Measurements from ENCODE around the gene LBHD1.
"Not testable (repeated sequence)": the region's sequence is repeated elsewhere in the genome, so short reads cannot be mapped to it uniquely, and the experiment has no call there.

Gene LBHD1

GRCh38 chr11:62665075-62665598, 6.9 kb downstream of the LBHD1 start, which contains the start of the genes C11orf98 and CSKMT:
Gene C11orf98, minus strand, starts transcription at chr11:62665210. Its CDS starts 41 bp downstream, at chr11:62665169.
Gene CSKMT, plus strand, starts transcription at chr11:62665312. Its CDS starts 568 bp downstream, at chr11:62665880.
- DNase-seq (ENCODE audit: low spot score) (peak; percentile 96), FAIRE-seq (no peak)

GRCh38 chr11:62664405-62665074, 7.5 kb downstream of the LBHD1 start:
- FAIRE-seq = no peak
- peak; percentile 57 for DNase-seq (ENCODE audit: low spot score)

- FAIRE-seq = no peak
- no peak for DNase-seq (ENCODE audit: low spot score)
Measured at GRCh38 chr11:62656796-62657429, 15.2 kb downstream of the LBHD1 start.

DNA sequence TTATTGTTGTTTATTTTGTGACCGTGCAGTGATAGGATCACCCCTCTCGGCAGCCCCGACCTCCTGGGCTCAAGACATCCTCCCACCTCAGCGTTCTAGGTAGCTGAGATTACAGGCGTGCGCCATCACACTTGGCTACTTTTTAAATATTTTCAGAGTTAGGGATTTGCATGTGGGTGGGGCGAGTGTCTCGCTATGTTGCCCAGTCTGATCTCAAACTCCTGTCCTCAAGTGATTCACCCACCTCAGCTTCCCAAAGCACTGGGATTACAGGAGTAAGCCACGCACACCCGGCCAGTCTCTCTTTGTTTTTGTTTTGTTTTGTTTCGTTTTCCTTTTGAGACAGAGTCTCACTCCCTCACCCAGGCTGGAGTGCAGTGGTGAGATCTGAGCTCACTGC, 17.8 kb downstream of the LBHD1 start:
- no peak for DNase-seq (ENCODE audit: low spot score)
- FAIRE-seq = no peak

- DNase-seq (ENCODE audit: low spot score) (no peak), FAIRE-seq (no peak)
Measured at GRCh38 chr11:62652161-62653006, 19.7 kb downstream of the LBHD1 start.

DNA sequence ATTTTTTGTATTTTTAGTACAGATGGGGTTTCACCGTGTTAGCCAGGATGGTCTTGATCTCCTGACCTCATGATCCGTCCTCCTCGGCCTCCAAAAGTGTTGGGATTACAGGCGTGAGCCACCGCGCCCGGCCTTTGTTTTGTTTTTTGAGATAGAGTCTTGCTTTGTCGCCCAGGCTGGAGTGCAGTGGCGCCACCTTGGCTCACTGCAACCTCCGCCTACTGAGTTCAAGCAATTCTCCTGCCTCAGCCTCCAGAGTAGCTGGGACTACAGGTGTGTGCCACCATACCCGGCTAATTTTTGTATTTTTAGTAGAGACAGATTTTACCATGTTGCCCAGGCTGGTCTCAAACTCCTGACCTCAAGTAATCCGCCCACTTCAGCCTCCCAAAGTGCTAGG, 21.8 kb downstream of the LBHD1 start:
- DNase-seq (ENCODE audit: low spot score); FAIRE-seq: not testable (repeated sequence)

GRCh38 chr11:62649486-62649885, 22.6 kb downstream of the LBHD1 start:
- FAIRE-seq (no peak), DNase-seq (ENCODE audit: low spot score) (no peak)

DNA sequence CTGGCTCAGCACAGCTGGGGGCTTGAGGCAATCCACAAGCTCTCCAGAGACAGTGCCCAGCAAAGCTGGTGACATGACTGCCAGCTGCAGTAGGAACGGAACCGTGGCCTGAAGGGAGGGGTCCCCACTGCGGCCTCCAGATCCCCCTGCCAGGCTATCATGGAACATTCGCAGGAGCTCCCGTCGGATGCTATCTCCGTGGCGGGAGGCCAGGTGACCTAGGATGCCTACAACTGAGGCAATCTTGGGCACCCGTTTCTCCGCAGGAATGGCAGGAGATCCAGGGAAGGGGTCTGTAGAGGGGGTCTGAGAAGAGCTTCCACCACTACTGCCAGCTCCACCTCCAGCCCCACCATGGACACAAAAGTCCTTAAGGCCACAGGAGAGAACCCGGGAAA, 23.1 kb downstream of the LBHD1 start:
- DNase-seq (ENCODE audit: low spot score) (no peak), FAIRE-seq (no peak)

GRCh38 chr11:62648185-62648966, 23.7 kb downstream of the LBHD1 start:
- FAIRE-seq = no peak
- DNase-seq (ENCODE audit: low spot score) = no peak

- FAIRE-seq (no peak), DNase-seq (ENCODE audit: low spot score) (no peak)
Measured at GRCh38 chr11:62647609-62648005, 24.5 kb downstream of the LBHD1 start.

- FAIRE-seq (no peak), DNase-seq (ENCODE audit: low spot score) (no peak)
Measured at GRCh38 chr11:62646825-62647608, 25.1 kb downstream of the LBHD1 start.

DNA sequence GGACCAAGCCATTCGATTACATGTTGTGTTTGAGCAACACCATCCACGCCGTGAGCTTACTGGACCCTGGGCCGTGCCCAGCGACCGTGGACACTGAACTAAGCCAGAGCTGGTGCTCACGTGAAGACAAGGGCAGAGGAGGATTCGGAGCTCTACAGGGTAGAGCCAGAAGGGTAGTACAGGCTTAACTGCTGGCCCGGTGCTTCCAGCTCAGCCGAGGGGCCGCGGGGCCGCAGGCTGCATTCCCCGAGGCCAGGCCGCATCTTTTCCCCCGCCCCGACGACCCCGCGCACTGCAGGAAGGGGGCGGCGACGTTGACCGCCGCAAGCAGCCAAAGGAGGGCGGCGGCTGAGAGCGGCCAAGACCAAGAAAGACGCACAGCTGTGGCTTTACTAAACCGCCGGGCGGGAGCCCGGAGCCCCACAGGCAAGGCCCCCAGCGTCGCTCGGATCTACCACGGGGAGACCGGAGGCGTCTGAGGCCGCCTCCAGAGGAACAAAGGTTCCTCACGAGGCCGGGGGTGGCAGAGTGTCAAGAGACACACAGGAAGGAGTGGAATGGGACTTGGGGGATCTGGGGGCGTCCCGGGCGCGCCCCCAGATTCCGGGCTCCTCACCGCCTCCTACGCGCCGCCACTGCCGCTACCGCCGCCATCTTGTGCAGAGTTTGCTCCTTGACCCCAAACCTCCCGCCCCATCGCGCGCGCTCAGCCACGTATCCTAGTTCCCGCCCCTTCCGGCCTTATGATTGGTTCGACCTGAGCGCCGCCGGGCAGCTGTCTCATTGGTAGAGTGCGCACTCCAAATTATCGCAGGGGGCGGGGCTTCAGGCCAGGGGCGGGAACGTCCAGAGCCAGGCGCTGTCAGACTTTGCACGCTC, 25.9 kb downstream of the LBHD1 start, which contains the start of gene GANAB:
Gene GANAB, minus strand, starts transcription at position 668 of the 879 bp plus-strand sequence. Its CDS starts 14 bp downstream, at position 654.
- DNase-seq (ENCODE audit: low spot score) = peak; percentile 100
- FAIRE-seq = no peak

DNA sequence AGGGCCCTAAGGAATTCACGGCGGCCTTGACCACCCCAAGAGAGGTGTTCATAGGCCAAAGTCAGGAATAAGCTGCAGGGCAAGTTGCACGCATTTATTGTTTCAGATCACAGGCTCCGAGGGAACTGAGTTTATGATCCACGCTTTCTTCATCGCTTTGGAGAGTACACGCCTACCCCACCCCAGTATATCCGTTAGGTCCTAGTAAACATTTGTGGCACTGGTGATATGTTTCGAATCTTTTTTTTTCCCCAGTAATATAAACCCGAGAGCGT, 26.5 kb downstream of the LBHD1 start:
- DNase-seq (ENCODE audit: low spot score) (no peak), FAIRE-seq (no peak)

DNA sequence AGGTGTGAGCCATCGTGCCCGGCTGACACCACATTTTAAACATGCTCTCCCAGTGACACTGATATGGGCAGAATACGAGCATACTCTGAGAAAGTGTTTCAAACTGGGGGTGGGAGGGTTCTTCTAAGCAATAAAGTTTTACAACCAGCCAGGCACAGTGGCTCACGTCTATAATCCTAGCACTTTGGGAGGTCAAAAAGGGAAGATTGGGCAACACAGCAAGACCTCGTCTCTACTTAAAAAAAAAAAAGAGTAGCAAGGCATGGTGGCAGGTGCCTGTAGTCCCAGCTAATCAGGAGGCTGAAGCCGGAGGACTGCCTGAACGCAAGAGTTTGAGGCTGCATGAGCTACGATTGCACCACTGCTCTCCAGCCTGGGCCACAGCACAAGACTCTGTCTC, 27.8 kb downstream of the LBHD1 start:
- DNase-seq (ENCODE audit: low spot score) (no peak), FAIRE-seq (no peak)

DNA sequence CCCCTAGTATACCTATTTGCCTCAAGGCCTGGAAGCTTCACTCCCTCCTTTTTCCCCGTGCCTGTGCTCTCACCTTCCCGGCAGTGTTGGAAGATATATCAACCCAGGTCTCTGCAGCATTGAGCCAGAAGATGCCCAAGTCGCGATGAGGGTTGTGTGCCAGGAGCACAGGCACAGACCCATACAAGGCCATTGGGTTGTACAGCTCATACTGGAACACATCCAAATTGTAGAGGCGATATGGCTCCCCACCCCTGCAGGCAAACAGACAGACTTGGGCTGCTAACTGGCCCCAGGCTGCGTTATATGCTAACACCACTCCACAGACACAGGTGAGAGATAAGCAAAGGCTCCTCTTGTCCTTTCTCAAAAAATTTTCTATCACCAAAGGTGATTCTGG, 39.6 kb downstream of the LBHD1 start:
- FAIRE-seq = no peak
- no peak for DNase-seq (ENCODE audit: low spot score)

DNA sequence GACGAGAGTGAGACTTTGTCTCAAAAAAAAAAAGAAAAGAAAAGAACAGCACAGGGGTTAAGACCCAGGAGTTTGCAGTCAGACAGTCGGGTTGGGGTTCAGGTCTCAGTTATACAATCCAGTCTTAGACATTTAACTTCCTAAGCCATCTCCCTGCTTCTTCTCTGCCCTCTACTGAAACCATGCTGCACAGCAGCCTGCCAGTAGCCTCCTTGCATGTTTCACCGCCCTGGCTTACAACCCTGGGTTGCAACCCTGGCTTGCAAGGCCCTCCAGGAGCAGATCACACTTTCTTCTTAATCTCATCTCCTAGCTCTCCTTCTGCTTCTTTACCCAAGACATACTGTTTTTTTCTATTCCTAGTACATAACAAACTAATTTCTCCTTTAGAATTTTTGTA, 44.4 kb downstream of the LBHD1 start:
- FAIRE-seq (no peak), DNase-seq (ENCODE audit: low spot score) (no peak)

DNA sequence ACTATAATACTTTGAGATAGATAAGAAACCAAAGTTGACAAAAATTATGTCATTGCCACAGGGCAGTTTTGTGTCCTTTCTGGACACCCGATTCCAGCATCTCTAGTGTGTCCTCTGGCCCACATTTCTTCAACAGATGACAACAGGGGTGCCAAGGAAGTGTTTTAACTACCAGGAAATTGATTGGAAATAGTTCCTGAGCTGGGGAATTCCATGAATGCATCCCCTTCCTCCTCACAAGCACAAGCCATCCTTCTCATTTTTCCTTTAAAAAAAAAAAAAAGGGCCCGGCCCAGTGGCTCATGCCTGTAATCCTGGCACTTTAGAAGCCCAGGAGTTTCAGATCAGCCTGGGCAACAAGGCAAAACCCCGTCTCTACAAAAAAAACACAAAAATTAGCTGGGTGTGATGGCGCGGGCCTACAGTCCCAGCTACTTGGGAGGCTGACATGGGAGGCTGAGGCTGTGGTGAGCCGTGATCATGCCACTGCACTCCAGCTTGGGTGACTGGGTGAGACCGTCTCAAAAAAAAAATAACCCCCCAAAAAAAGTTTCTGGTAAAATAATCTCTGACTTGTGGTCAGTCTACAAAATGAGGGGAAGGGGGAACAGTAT, 49.5 kb downstream of the LBHD1 start:
- DNase-seq (ENCODE audit: low spot score) = no peak

DNA sequence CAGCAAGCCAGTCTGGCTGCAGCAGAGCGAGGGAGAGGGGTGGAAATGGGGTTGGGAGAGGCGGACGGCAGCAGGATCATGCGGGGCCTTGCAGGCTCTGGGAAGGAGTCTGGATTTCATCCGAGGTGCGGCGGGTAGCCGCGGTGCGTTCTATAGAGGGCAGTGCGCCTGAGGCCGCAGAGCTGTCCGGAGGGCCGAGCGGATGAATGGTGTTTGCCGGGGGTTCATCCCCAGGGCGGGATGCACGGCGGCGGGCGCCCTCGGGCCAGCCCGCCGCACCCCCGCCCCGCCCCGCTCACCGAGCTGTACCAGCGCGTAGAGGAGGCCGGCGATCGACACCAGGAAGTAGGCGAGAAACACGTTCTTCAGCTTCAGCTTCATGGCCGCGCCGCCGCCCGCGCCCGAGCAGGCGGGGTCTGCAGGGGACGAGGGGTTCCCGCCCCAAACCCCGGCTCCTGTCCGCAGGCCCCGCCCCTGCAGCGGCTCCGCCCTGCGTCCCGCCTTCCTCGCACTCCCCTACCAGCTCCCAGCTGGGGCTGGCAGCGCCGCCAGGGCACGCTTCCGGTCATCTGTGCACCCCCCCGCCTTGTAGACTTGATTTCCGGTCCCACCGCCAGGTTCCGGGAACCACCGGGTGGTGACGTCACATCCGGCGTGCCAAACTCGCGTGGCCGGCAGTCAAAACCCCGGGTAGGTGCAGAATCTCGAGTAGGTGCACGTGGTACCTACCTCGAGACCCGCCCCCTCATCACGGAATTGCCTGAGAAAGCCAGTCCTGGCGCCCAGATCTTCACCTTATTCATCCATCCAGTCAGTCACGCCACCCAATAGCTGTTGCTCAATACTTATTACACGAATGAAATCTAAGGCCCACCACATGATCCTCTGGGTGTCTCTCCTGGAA, 50.2 kb downstream of the LBHD1 start, which contains the start of gene B3GAT3:
Gene B3GAT3, minus strand, starts transcription at position 420 of the 904 bp plus-strand sequence. Its CDS starts 39 bp downstream, at position 381.
- no peak for FAIRE-seq
- DNase-seq (ENCODE audit: low spot score) = peak; percentile 99

More for the DNA sequence above, 49.5 kb downstream of the LBHD1 start:
- no peak for FAIRE-seq
